ENCODE data around the gene CDKN1C.
"Not testable (repeated sequence)": the region's sequence is repeated elsewhere in the genome, so short reads cannot be mapped to it uniquely, and the experiment has no call there.

The CDKN1C gene

GRCh38 chr11:2922655-2923054 lies 37.1 kb upstream of the CDKN1C start:
- no peak for DNase-seq

- no peak for DNase-seq
These were observed 36.3 kb upstream of the CDKN1C start for GRCh38 chr11:2921742-2922493.

- DNase-seq: no peak
These were observed 35.7 kb upstream of the CDKN1C start for GRCh38 chr11:2921261-2921660.

GRCh38 chr11:2920343-2920742 lies 34.8 kb upstream of the CDKN1C start:
- DNase-seq: no peak

GRCh38 chr11:2919837-2920236 lies 34.3 kb upstream of the CDKN1C start:
- no peak for DNase-seq

GRCh38 chr11:2919188-2919587 lies 33.6 kb upstream of the CDKN1C start:
- no peak for DNase-seq

- DNase-seq: no peak
These were observed 32.4 kb upstream of the CDKN1C start for GRCh38 chr11:2917842-2918490.

- no peak for DNase-seq
These were observed 31.5 kb upstream of the CDKN1C start for GRCh38 chr11:2916892-2917645.

- no peak for DNase-seq
These were observed 30.7 kb upstream of the CDKN1C start for GRCh38 chr11:2916114-2916891.

- no peak for DNase-seq
These were observed 29.9 kb upstream of the CDKN1C start for GRCh38 chr11:2915473-2915872.

- no peak for DNase-seq
These were observed 29.1 kb upstream of the CDKN1C start for GRCh38 chr11:2914455-2915195.

GRCh38 chr11:2913776-2914175 lies 28.2 kb upstream of the CDKN1C start:
- DNase-seq: no peak

- DNase-seq: no peak
These were observed 27.4 kb upstream of the CDKN1C start for GRCh38 chr11:2913019-2913431.

GRCh38 chr11:2912498-2912897 lies 26.9 kb upstream of the CDKN1C start:
- no peak for DNase-seq

- DNase-seq: no peak
These were observed 26.3 kb upstream of the CDKN1C start for GRCh38 chr11:2911785-2912391.

- no peak for DNase-seq
These were observed 25.7 kb upstream of the CDKN1C start for GRCh38 chr11:2911088-2911784.

- no peak for DNase-seq
These were observed 24.9 kb upstream of the CDKN1C start for GRCh38 chr11:2910401-2910955.

- DNase-seq: no peak
These were observed 23.7 kb upstream of the CDKN1C start for GRCh38 chr11:2909133-2909902.

- DNase-seq: no peak
These were observed 22.6 kb upstream of the CDKN1C start for GRCh38 chr11:2908130-2908529.

GRCh38 chr11:2905299-2905698 lies 19.7 kb upstream of the CDKN1C start:
- not testable (repeated sequence) for DNase-seq

Data from CD4-positive, alpha-beta T cell treated with Interleukin-4 for 4 hours (primary cell).